ENCODE measurements around the gene OXT. TPM values are rescaled to one million over a fixed set of nuclear protein-coding genes. Genes with fewer than 3 reads are reported as not detected.
"Not testable (repeated sequence)": the region's sequence is repeated elsewhere in the genome, so short reads cannot be mapped to it uniquely, and the experiment has no call there.

Gene OXT
- total RNA-seq, 1 donor from 2014 or later, result not detected

GRCh38 chr20:3068075-3068474 lies 3.3 kb upstream of the OXT start:
- Mint-ChIP-seq H3K27ac (no peak overlapping the region), H3K36me3 (ENCODE audit: low read depth) (peaks cover 4% of the 10 kb centered on the region), H3K27me3 (ENCODE audit: low read depth) (peaks cover 9% of the 10 kb centered on the region), H3K4me1 (ENCODE audit: low read depth) (peaks cover 13% of the 10 kb centered on the region), H3K4me3 (ENCODE audit: low read depth) (no peak overlapping the region), H3K9me3 (no peaks in the 10 kb centered on the region)
- intact Hi-C loops (cut with micrococcal nuclease), result no loop called here
- no peak for DNase-seq (ENCODE audit: low spot score)

GRCh38 chr20:3068986-3069900 lies 2.2 kb upstream of the OXT start:
- Mint-ChIP-seq H3K27ac (no peak overlapping the region), H3K4me3 (ENCODE audit: low read depth) (no peak overlapping the region), H3K36me3 (ENCODE audit: low read depth) (peaks cover 4% of the 10 kb centered on the region), H3K9me3 (no peaks in the 10 kb centered on the region), H3K27me3 (ENCODE audit: low read depth) (peaks cover 9% of the 10 kb centered on the region), H3K4me1 (ENCODE audit: low read depth) (peaks cover 13% of the 10 kb centered on the region)
- no peak for DNase-seq (ENCODE audit: low spot score)
- intact Hi-C loops (cut with micrococcal nuclease), result no loop called here

- intact Hi-C loops (cut with micrococcal nuclease), result no loop called here
- peaks cover 17% of the 10 kb centered on the region for H3K4me1 Mint-ChIP-seq (ENCODE audit: low read depth)
- H3K9me3 Mint-ChIP-seq, result no peaks in the 10 kb centered on the region
- peaks cover 11% of the 10 kb centered on the region for H3K27me3 Mint-ChIP-seq (ENCODE audit: low read depth)
- peak overlapping the region; percentile 84 for H3K4me3 Mint-ChIP-seq (ENCODE audit: low read depth)
- no peak for DNase-seq (ENCODE audit: low spot score)
- no peak overlapping the region for H3K27ac Mint-ChIP-seq
- H3K36me3 Mint-ChIP-seq (ENCODE audit: low read depth), result peaks cover 4% of the 10 kb centered on the region
Observed at GRCh38 chr20:3070725-3071124, 695 bp upstream of the OXT start.

- DNase-seq (ENCODE audit: low spot score), result no peak
- Mint-ChIP-seq H3K27me3 (ENCODE audit: low read depth) (peaks cover 11% of the 10 kb centered on the region), H3K4me3 (ENCODE audit: low read depth) (peak overlapping the region; percentile 84), H3K4me1 (ENCODE audit: low read depth) (peaks cover 17% of the 10 kb centered on the region), H3K9me3 (no peaks in the 10 kb centered on the region), H3K36me3 (ENCODE audit: low read depth) (peaks cover 4% of the 10 kb centered on the region), H3K27ac (no peak overlapping the region)
- intact Hi-C loops (cut with micrococcal nuclease), result no loop called here
Observed at GRCh38 chr20:3071266-3071609, 182 bp upstream of the OXT start.

GRCh38 chr20:3072530-3073250 lies 1.3 kb downstream of the OXT start:
- peaks cover 6% of the 10 kb centered on the region for H3K36me3 Mint-ChIP-seq (ENCODE audit: low read depth)
- DNase-seq (ENCODE audit: low spot score), result no peak
- H3K4me1 Mint-ChIP-seq (ENCODE audit: low read depth), result peaks cover 24% of the 10 kb centered on the region
- peak overlapping the region; percentile 76 for H3K4me3 Mint-ChIP-seq (ENCODE audit: low read depth)
- peaks cover 12% of the 10 kb centered on the region for H3K27me3 Mint-ChIP-seq (ENCODE audit: low read depth)
- no peak overlapping the region for H3K27ac Mint-ChIP-seq
- intact Hi-C loops (cut with micrococcal nuclease), result no loop called here
- peaks cover 2% of the 10 kb centered on the region for H3K9me3 Mint-ChIP-seq

GRCh38 chr20:3073251-3073643 lies 1.8 kb downstream of the OXT start:
- H3K4me3 Mint-ChIP-seq (ENCODE audit: low read depth), result peak overlapping the region; percentile 21
- H3K36me3 Mint-ChIP-seq (ENCODE audit: low read depth), result peaks cover 10% of the 10 kb centered on the region
- H3K9me3 Mint-ChIP-seq; DNase-seq (ENCODE audit: low spot score); H3K27ac Mint-ChIP-seq; intact Hi-C loops (cut with micrococcal nuclease): not testable (repeated sequence)
- H3K4me1 Mint-ChIP-seq (ENCODE audit: low read depth), result peaks cover 28% of the 10 kb centered on the region
- H3K27me3 Mint-ChIP-seq (ENCODE audit: low read depth), result peaks cover 16% of the 10 kb centered on the region

- intact Hi-C loops (cut with micrococcal nuclease), result no loop called here
- H3K27ac Mint-ChIP-seq, result no peak overlapping the region
- H3K4me3 Mint-ChIP-seq (ENCODE audit: low read depth), result no peak overlapping the region
- H3K9me3 Mint-ChIP-seq, result peaks cover 7% of the 10 kb centered on the region
- peaks cover 10% of the 10 kb centered on the region for H3K36me3 Mint-ChIP-seq (ENCODE audit: low read depth)
- H3K27me3 Mint-ChIP-seq (ENCODE audit: low read depth), result peaks cover 26% of the 10 kb centered on the region
- DNase-seq (ENCODE audit: low spot score), result no peak
- peaks cover 28% of the 10 kb centered on the region for H3K4me1 Mint-ChIP-seq (ENCODE audit: low read depth)
Observed at GRCh38 chr20:3074812-3075211, 3.4 kb downstream of the OXT start.

GRCh38 chr20:3075315-3075714 lies 3.9 kb downstream of the OXT start:
- peaks cover 28% of the 10 kb centered on the region for H3K4me1 Mint-ChIP-seq (ENCODE audit: low read depth)
- H3K4me3 Mint-ChIP-seq (ENCODE audit: low read depth); DNase-seq (ENCODE audit: low spot score); H3K27ac Mint-ChIP-seq; intact Hi-C loops (cut with micrococcal nuclease); H3K9me3 Mint-ChIP-seq: not testable (repeated sequence)
- H3K27me3 Mint-ChIP-seq (ENCODE audit: low read depth), result peaks cover 31% of the 10 kb centered on the region
- peaks cover 10% of the 10 kb centered on the region for H3K36me3 Mint-ChIP-seq (ENCODE audit: low read depth)

GRCh38 chr20:3077618-3078134 lies 6.3 kb downstream of the OXT start:
- intact Hi-C loops (cut with micrococcal nuclease), result no loop called here
- DNase-seq (ENCODE audit: low spot score), result no peak
- H3K9me3 Mint-ChIP-seq, result peaks cover 7% of the 10 kb centered on the region
- peak overlapping the region; percentile 9 for H3K27ac Mint-ChIP-seq
- H3K4me1 Mint-ChIP-seq (ENCODE audit: low read depth), result peaks cover 21% of the 10 kb centered on the region
- H3K4me3 Mint-ChIP-seq (ENCODE audit: low read depth), result no peak overlapping the region
- peaks cover 6% of the 10 kb centered on the region for H3K36me3 Mint-ChIP-seq (ENCODE audit: low read depth)
- peaks cover 43% of the 10 kb centered on the region for H3K27me3 Mint-ChIP-seq (ENCODE audit: low read depth)

GRCh38 chr20:3080939-3081388 lies 9.5 kb downstream of the OXT start:
- Mint-ChIP-seq H3K27ac (no peak overlapping the region), H3K27me3 (ENCODE audit: low read depth) (peaks cover 62% of the 10 kb centered on the region), H3K36me3 (ENCODE audit: low read depth) (peaks cover 6% of the 10 kb centered on the region), H3K4me3 (ENCODE audit: low read depth) (no peak overlapping the region), H3K9me3 (peaks cover 7% of the 10 kb centered on the region), H3K4me1 (ENCODE audit: low read depth) (peaks cover 16% of the 10 kb centered on the region)
- no peak for DNase-seq (ENCODE audit: low spot score)
- intact Hi-C loops (cut with micrococcal nuclease), result no loop called here

GRCh38 chr20:3081641-3082040 lies 10.2 kb downstream of the OXT start:
- H3K4me3 Mint-ChIP-seq (ENCODE audit: low read depth), result no peak overlapping the region
- peaks cover 16% of the 10 kb centered on the region for H3K4me1 Mint-ChIP-seq (ENCODE audit: low read depth)
- peaks cover 6% of the 10 kb centered on the region for H3K36me3 Mint-ChIP-seq (ENCODE audit: low read depth)
- peaks cover 7% of the 10 kb centered on the region for H3K9me3 Mint-ChIP-seq
- no peak for DNase-seq (ENCODE audit: low spot score)
- peaks cover 63% of the 10 kb centered on the region for H3K27me3 Mint-ChIP-seq (ENCODE audit: low read depth)
- no peak overlapping the region for H3K27ac Mint-ChIP-seq
- intact Hi-C loops (cut with micrococcal nuclease), result no loop called here

- Mint-ChIP-seq H3K4me1 (ENCODE audit: low read depth) (peaks cover 11% of the 10 kb centered on the region), H3K4me3 (ENCODE audit: low read depth) (peak overlapping the region; percentile 62), H3K27me3 (ENCODE audit: low read depth) (peaks cover 63% of the 10 kb centered on the region), H3K36me3 (ENCODE audit: low read depth) (peaks cover 6% of the 10 kb centered on the region), H3K9me3 (peaks cover 7% of the 10 kb centered on the region), H3K27ac (no peak overlapping the region)
- DNase-seq (ENCODE audit: low spot score), result no peak
- intact Hi-C loops (cut with micrococcal nuclease), result no loop called here
Observed at GRCh38 chr20:3082306-3082951, 11.0 kb downstream of the OXT start.

Measured in activated T-helper 2 cell treated with anti-CD3 and anti-CD28 coated beads, Interferon-gamma antibody, Interleukin-2, Interleukin-4, amounts not matched to agents 10 μg/mL and 5 μg/mL and 100 μg/mL, durations not matched to agents 14 hours and 24 hours and 36 hours (primary cell).